Ovary (tissue), 9 donors: ENCODE data around the gene RNPC3. TPM values are rescaled to one million over a fixed set of nuclear protein-coding genes. Genes with fewer than 3 reads are reported as not detected.

Experiments used
- DNase-seq, 5 donors: peaks; one replicate each; pipeline ENCODE4 v3.0.0-alpha.2; 2019 to 2020
- H3K27ac ChIP-seq, 2 donors: fragments of 200-600 bp; one replicate each; pipeline versions ENCODE4 v1.5.1 to v1.8.0; 2019 to 2022
- H3K27me3 ChIP-seq: fragments of 200-600 bp; one replicate; pipeline ENCODE4 v1.8.0; 2022
- H3K36me3 ChIP-seq: fragments of 200-600 bp; sonication (generic); one replicate; pipeline ENCODE4 v1.5.1; 2019
- H3K4me1 ChIP-seq: one replicate; pipeline ENCODE4 v1.8.1; 2013; ENCODE audit warnings: mild to moderate bottlenecking, moderate library complexity; ENCODE audit not compliant: insufficient read depth
- H3K4me3 ChIP-seq: fragments of 200-600 bp; sonication (generic); one replicate; pipeline ENCODE4 v1.5.1; 2017
- H3K9me3 ChIP-seq, 2 donors: fragments of 200-600 bp in 1 of 2; sonication (generic) in 1 of 2; one replicate each; pipeline versions ENCODE4 v1.5.1 to v1.8.1; 2013 to 2019; ENCODE audit warnings: mild to moderate bottlenecking in 1 of 2, moderate library complexity in 1 of 2
- CTCF ChIP-seq, 3 donors: fragments of 450-650 bp in 2 of 3; fragments of 200-600 bp in 1 of 3; IDR thresholded peaks; one replicate each; pipeline versions ENCODE4 v1.5.1 to v1.8.0; 2016 to 2022; ENCODE audit warnings: antibody characterized with exemption in 3 of 3, mild to moderate bottlenecking in 1 of 3
- EP300 ChIP-seq: sonication (generic); formaldehyde crosslinking; IDR thresholded peaks from one replicate; pipeline ENCODE4 v1.6.1; 2017; ENCODE audit warnings: antibody characterized with exemption
- POLR2A ChIP-seq: fragments of 450-650 bp; IDR thresholded peaks from one replicate; pipeline ENCODE4 v1.6.1; 2017; ENCODE audit warnings: antibody characterized with exemption, mild to moderate bottlenecking, moderate library complexity
- WGBS, 3 donors: extraction: QIAGEN DNeasy Blood & Tissue Kit in 1 of 3; methylation state at CpG; one replicate each; pipeline versions ENCODE4 v1.1.5 to v1.1.7; 2013 to 2017; 5-methylcytosine and 5-hydroxymethylcytosine counted together
- intact Hi-C, 4 donors: fragments of 100-400 bp; cut with DNase I; formaldehyde crosslinking; loops; one replicate each; pipeline versions ENCODE4 v1.11.0 to v1.15.1; 2022 to 2023
- polyA plus RNA-seq, 2 donors: library from polyadenylated mRNA; stranded (reverse); fragments of 200-250 nt in 1 of 2; fragments of 350-450 nt in 1 of 2; fragmentation: Illumina TruSeq in 1 of 2; extraction: RNeasy Lipid Tissue Mini Kit (QIAGEN cat#74804) in 1 of 2; gene quantifications; one replicate each; pipeline ENCODE4 v1.2.3, GENCODE V29; 2013 to 2014
- total RNA-seq, 7 donors: library from RNA; depleted of rRNA in 2 of 7; stranded (reverse); fragments of >200 nt in 2 of 7; fragmentation: NEBNext Ultra II Directional in 3 of 7; extraction: Animal tissue kit (Norgen Biotek cat#: 25700) in 3 of 7; gene quantifications; one replicate each; pipeline versions ENCODE4 v1.1.0 to v1.2.4, GENCODE V29; 2016 to 2023
- donor health status: DM: no; HTN: no; CAD: no; lungs with moderate emphysema.
- donor health status: DM: no; HTN: no; CAD: no.
- donor health status: Bipolar disorder and iron deficiency.
- donor health status: DM: yes; HTN: yes; CAD: no.
- donor health status: DM: no; HTN: no; CAD: no.
- donor health status: DM: yes; HTN: yes; CAD: no.

RNPC3 gene
- total and polyA plus RNA-seq, 9 donors, result 20.7 to 70.2 (median 30.7) TPM

DNA sequence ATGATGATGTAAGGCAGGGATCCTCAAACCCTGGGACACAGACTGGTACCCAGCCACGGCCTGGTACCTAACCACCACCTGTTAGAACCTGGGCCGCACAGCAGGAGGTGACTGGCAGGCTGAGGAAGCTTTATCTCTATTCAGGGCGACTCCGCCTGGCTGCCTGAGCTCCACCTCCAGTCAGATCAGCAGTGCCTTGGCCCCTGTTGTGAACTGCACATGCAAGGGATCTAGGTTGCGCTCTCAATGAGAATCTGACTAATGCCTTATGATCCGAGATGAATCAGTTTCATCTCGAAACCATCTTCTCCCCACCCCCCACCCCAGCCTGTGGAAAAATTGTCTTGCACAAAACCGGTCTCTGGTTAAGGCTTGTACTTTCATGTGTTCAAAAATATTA is 4.2 kb downstream of the RNPC3 start:
- no peak for DNase-seq
- no peaks in the 10 kb centered on the region for H3K36me3 ChIP-seq
- no peaks in the 10 kb centered on the region for H3K27me3 ChIP-seq
- no peak overlapping the region for H3K27ac ChIP-seq
- intact Hi-C loops, result no loop called here
- H3K9me3 ChIP-seq, result no peaks in the 10 kb centered on the region
- H3K4me3 ChIP-seq, result no peak overlapping the region
- 86 to 96% (median 94%) methylated on average over 8 of the region's 8 CpGs for WGBS, 3 donors
- no peak for TF ChIP-seq POLR2A
- no peak for TF ChIP-seq EP300
- no peak for TF ChIP-seq CTCF (IDR thresholded peaks at IDR 0.05)
- H3K4me1 ChIP-seq, result peaks cover 2% of the 10 kb centered on the region

DNA sequence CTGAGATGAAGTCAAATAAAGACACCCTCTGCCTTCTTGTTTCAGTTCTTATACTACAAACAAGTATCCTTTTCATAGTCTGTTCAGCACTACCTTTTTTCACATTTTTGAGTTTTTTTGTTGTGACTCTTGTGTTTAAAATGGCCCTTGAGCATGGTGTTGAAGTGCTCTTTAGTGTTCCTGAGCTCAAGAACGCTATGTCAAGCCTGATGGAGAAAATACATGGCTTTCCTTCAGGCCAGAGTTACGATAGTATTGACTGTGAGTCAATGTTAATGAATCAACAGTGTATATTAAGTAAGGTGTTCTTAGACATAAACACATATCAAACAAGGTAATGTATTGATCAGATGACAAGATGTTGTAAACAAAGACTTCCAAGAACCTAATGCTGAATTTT is 12.7 kb downstream of the RNPC3 start:
- no peak for DNase-seq
- Histone ChIP-seq H3K36me3 (no peaks in the 10 kb centered on the region), H3K9me3 (no peaks in the 10 kb centered on the region), H3K27me3 (no peaks in the 10 kb centered on the region), H3K27ac (no peak overlapping the region), H3K4me3 (no peak overlapping the region), H3K4me1 (no peaks in the 10 kb centered on the region)
- 97 to 99% (median 98%) methylated on average over 2 of the region's 2 CpGs for WGBS, 3 donors
- TF ChIP-seq CTCF (IDR thresholded peaks at IDR 0.05) (no peak), EP300 (no peak), POLR2A (no peak)
- intact Hi-C loops, result no loop called here

DNA sequence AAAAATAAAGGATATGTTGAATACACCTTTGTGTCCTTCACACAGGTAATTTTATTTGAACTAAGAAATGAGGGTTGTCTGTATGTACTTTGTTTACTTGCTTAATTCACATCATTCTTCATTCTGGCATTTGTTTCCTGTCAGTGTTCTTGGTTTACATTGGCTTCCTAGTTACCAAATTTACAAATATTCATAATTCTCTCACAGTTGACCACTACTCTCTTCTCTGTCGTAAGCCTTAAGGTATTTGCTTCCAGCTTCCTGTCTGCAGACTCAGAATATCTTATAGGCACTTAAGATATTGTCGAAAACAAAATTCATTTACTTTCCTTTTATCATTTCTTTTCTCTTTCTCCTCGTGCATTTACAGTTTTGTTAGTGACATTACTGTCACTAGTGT is 15.9 kb downstream of the RNPC3 start:
- Histone ChIP-seq H3K4me1 (no peaks in the 10 kb centered on the region), H3K9me3 (no peaks in the 10 kb centered on the region), H3K27ac (no peak overlapping the region), H3K4me3 (no peak overlapping the region), H3K27me3 (no peaks in the 10 kb centered on the region), H3K36me3 (no peaks in the 10 kb centered on the region)
- DNase-seq, result no peak
- WGBS, 3 donors, result 88 to 96% (median 92%) methylated on average over 3 of the region's 3 CpGs
- intact Hi-C loops, result no loop called here
- TF ChIP-seq POLR2A (no peak), EP300 (no peak), CTCF (IDR thresholded peaks at IDR 0.05) (no peak)

- intact Hi-C loops, result no loop called here
- TF ChIP-seq CTCF (IDR thresholded peaks at IDR 0.05), result no peak
- TF ChIP-seq EP300, result no peak
- no peak for TF ChIP-seq POLR2A
- no peaks in the 10 kb centered on the region for H3K36me3 ChIP-seq
- no peak overlapping the region for H3K4me3 ChIP-seq
- H3K27ac ChIP-seq, result no peak overlapping the region
- DNase-seq, result no peak
- no peaks in the 10 kb centered on the region for H3K4me1 ChIP-seq
- no peaks in the 10 kb centered on the region for H3K27me3 ChIP-seq
- no peaks in the 10 kb centered on the region for H3K9me3 ChIP-seq
- WGBS, 3 donors, result 90 to 100% (median 96%) methylated on average over 1 of the region's 1 CpG
Observed at GRCh38 chr1:103546496-103546895, 21.0 kb downstream of the RNPC3 start.

DNA sequence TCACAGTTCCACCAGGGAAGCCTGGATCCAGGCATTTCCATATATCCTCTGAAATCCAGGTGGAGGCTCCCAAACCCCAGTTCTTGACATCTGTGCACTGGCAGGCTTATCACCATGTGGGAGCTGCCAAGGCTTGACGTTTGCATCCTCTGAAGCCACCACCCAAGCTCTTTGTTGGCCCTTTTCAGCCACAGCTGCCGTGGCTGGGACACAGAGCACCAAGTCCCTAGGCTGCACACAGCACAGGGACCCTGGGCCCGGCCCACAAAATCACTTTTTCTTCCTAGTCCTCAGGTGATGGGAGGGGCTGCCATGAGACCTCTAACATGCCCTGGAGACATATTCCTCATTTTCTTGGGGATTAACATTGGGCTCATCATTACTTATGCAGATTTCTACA is 22.3 kb downstream of the RNPC3 start:
- Histone ChIP-seq H3K27me3 (no peaks in the 10 kb centered on the region), H3K4me1 (no peaks in the 10 kb centered on the region), H3K36me3 (no peaks in the 10 kb centered on the region), H3K9me3 (no peaks in the 10 kb centered on the region), H3K27ac (no peak overlapping the region), H3K4me3 (no peak overlapping the region)
- TF ChIP-seq EP300, result no peak
- TF ChIP-seq CTCF (IDR thresholded peaks at IDR 0.05), result no peak
- no peak for TF ChIP-seq POLR2A
- DNase-seq, result no peak
- intact Hi-C loops, result no loop called here
- WGBS, 3 donors, result 81 to 87% (median 81%) methylated on average over 3 of the region's 3 CpGs
